Mucosa of rectum (tissue), 2 donors: ENCODE results near the gene GID8.
"Not testable (repeated sequence)": the region's sequence is repeated elsewhere in the genome, so short reads cannot be mapped to it uniquely, and the experiment has no call there.

Source experiments
- H3K27ac ChIP-seq, 2 donors: one replicate each; pipeline ENCODE4 v1.7.0; 2013; ENCODE audit warnings: inconsistent platforms in 2 of 2, low read depth in 2 of 2, low read length in 2 of 2
- H3K27me3 ChIP-seq, 2 donors: one replicate each; pipeline ENCODE4 v1.7.0; 2013; ENCODE audit warnings: low read length in 2 of 2; ENCODE audit not compliant: control insufficient read depth in 2 of 2, insufficient read depth in 2 of 2
- H3K36me3 ChIP-seq, 2 donors: one replicate each; pipeline ENCODE4 v1.7.0; 2013; ENCODE audit warnings: low read length in 2 of 2; ENCODE audit not compliant: control insufficient read depth in 2 of 2, insufficient read depth in 2 of 2
- H3K4me1 ChIP-seq, 2 donors: one replicate each; pipeline ENCODE4 v1.7.0; 2013; ENCODE audit warnings: low read length in 2 of 2, mild to moderate bottlenecking in 1 of 2; ENCODE audit not compliant: control insufficient read depth in 2 of 2, insufficient read depth in 2 of 2
- H3K4me3 ChIP-seq, 2 donors: one replicate each; pipeline ENCODE4 v1.7.0; 2013; ENCODE audit warnings: low read length in 2 of 2
- H3K9ac ChIP-seq, 2 donors: one replicate each; pipeline ENCODE4 v1.7.0; 2013; ENCODE audit warnings: low read length in 2 of 2, low read depth in 1 of 2, mild to moderate bottlenecking in 1 of 2
- H3K9me3 ChIP-seq, 2 donors: one replicate each; pipeline ENCODE4 v1.7.0; 2013; ENCODE audit warnings: low read length in 2 of 2; ENCODE audit not compliant: control insufficient read depth in 2 of 2
- donor health status: healthy.
- donor health status: Normal muscosa, but diverticular disease.

The GID8 gene

GRCh38 chr20:62921119-62921687 lies 16.7 kb upstream of the GID8 start:
- Histone ChIP-seq H3K9ac (no peak overlapping the region), H3K4me3 (no peak overlapping the region), H3K27me3 (no peaks in the 10 kb centered on the region), H3K4me1 (peaks cover 60 to 63% of the 10 kb centered on the region in 2 donors), H3K27ac (no peak overlapping the region), H3K36me3 (no peaks in the 10 kb centered on the region), H3K9me3 (no peaks in the 10 kb centered on the region)

- Histone ChIP-seq H3K27ac (peak overlapping the region; percentile 12 to 93), H3K4me1 (peaks cover 61 to 63% of the 10 kb centered on the region in 2 donors), H3K27me3 (no peaks in the 10 kb centered on the region), H3K36me3 (no peaks in the 10 kb centered on the region), H3K4me3 (peak overlapping the region in 1 of 2 donors; percentile 8), H3K9me3 (no peaks in the 10 kb centered on the region), H3K9ac (peak overlapping the region in 1 of 2 donors; percentile 16)
These were observed 15.5 kb upstream of the GID8 start for GRCh38 chr20:62922451-62922921.

GRCh38 chr20:62923059-62923668 lies 14.8 kb upstream of the GID8 start:
- peak overlapping the region; percentile 13 to 93 for H3K27ac ChIP-seq

GRCh38 chr20:62923669-62924441 lies 14.1 kb upstream of the GID8 start:
- Histone ChIP-seq H3K9ac (peak overlapping the region; percentile 91 to 96), H3K4me1 (peaks cover 61 to 65% of the 10 kb centered on the region in 2 donors), H3K36me3 (no peaks in the 10 kb centered on the region), H3K27me3 (no peaks in the 10 kb centered on the region), H3K9me3 (no peaks in the 10 kb centered on the region), H3K4me3 (peak overlapping the region; percentile 83 to 95), H3K27ac (peak overlapping the region; percentile 93 to 97)

More at GRCh38 chr20:62923059-62923668, 14.8 kb upstream of the GID8 start:
- Histone ChIP-seq H3K9ac (peak overlapping the region in 1 of 2 donors; percentile 91), H3K4me3 (peak overlapping the region in 1 of 2 donors; percentile 95), H3K4me1 (peaks cover 60 to 63% of the 10 kb centered on the region in 2 donors)
- not testable (repeated sequence) for H3K27me3 ChIP-seq, H3K9me3 ChIP-seq, H3K36me3 ChIP-seq

GRCh38 chr20:62924442-62925075 lies 13.4 kb upstream of the GID8 start:
- Histone ChIP-seq H3K9ac (peak overlapping the region; percentile 91 to 96), H3K4me1 (peaks cover 61 to 64% of the 10 kb centered on the region in 2 donors), H3K4me3 (peak overlapping the region; percentile 83 to 95), H3K27me3 (no peaks in the 10 kb centered on the region), H3K27ac (peak overlapping the region; percentile 93 to 97), H3K36me3 (no peaks in the 10 kb centered on the region), H3K9me3 (no peaks in the 10 kb centered on the region)

GRCh38 chr20:62925076-62925419 lies 12.9 kb upstream of the GID8 start:
- peaks cover 60 to 62% of the 10 kb centered on the region in 2 donors for H3K4me1 ChIP-seq
- H3K27me3 ChIP-seq = no peaks in the 10 kb centered on the region
- H3K9ac ChIP-seq = peak overlapping the region; percentile 91 to 96
- H3K9me3 ChIP-seq = no peaks in the 10 kb centered on the region
- H3K4me3 ChIP-seq = peak overlapping the region; percentile 83 to 95
- no peaks in the 10 kb centered on the region for H3K36me3 ChIP-seq
- peak overlapping the region; percentile 93 to 97 for H3K27ac ChIP-seq

GRCh38 chr20:62925420-62926228 lies 12.3 kb upstream of the GID8 start:
- Histone ChIP-seq H3K27me3 (no peaks in the 10 kb centered on the region), H3K9me3 (no peaks in the 10 kb centered on the region), H3K36me3 (no peaks in the 10 kb centered on the region), H3K27ac (peak overlapping the region; percentile 93 to 97), H3K4me3 (peak overlapping the region; percentile 83 to 95), H3K4me1 (peaks cover 55 to 58% of the 10 kb centered on the region in 2 donors), H3K9ac (peak overlapping the region; percentile 91 to 96)

GRCh38 chr20:62926229-62927127 lies 11.5 kb upstream of the GID8 start, which contains the start of gene DIDO1:
DIDO1 (minus strand) TSS chr20:62926505.
- Histone ChIP-seq H3K9me3 (no peaks in the 10 kb centered on the region), H3K4me1 (peaks cover 50 to 53% of the 10 kb centered on the region in 2 donors), H3K27ac (peak within 1 kb of the TSS; percentile 93 to 97), H3K9ac (peak within 1 kb of the TSS; percentile 91 to 96), H3K36me3 (no peaks in the 10 kb centered on the region), H3K27me3 (no peaks in the 10 kb centered on the region), H3K4me3 (peak within 1 kb of the TSS; percentile 83 to 95)
